GM19025 (cell line): ENCODE results near the gene MVD.
"Not testable (repeated sequence)": the region's sequence is repeated elsewhere in the genome, so short reads cannot be mapped to it uniquely, and the experiment has no call there.

ENCODE experiments used
- ATAC-seq: cut with Tn5 transposase; IDR thresholded peaks from one replicate; pipeline ENCODE4 v1.9.1; 2021; ENCODE audit warnings: mild to moderate bottlenecking, low read depth, moderate library complexity; ENCODE audit not compliant: unreplicated experiment

Gene MVD

DNA sequence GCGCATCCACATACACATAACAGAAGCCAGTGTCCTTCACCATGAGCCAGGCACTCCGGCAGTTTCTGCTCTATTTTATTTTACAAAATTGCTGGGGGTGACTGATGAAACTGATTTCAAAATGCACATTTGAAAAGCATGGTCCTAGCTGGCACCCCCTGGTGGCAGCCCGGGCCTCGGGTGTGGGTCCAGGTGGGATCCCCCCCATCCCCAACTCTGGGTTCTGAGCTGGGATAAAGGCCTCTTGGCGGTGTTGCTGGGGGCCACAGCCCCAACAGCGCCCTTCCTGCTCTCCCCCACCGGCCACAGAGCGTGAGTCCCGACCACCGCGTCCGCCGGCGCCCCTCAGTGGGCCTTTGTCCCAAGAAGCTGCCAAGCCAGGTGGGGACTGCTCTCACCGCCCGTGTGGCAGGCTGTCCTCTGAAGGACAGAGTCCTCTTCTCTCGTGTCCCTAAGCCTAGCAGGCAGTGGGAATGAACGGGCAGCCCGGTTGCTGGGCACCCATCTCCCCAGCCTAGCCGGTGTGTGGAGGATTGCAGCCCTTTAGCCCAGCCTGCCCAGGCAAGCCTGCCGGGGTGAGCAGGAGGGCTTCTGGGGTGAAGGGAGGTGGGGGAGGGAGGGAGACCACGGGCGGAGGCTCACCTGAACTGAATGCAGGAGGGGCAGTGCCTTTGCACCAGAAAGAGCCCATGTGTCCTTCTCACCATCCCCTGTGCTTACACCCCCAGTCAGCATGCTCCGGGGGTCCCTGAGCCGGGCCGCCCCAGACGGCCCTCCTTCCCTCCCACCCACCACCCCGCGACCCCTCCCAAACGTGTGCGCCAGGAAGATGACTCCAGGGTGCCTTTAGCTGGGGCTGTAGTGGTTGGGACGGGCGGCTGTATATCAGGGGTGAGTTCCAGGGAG lies 22.5 kb upstream of the MVD start:
- no peak for ATAC-seq

DNA sequence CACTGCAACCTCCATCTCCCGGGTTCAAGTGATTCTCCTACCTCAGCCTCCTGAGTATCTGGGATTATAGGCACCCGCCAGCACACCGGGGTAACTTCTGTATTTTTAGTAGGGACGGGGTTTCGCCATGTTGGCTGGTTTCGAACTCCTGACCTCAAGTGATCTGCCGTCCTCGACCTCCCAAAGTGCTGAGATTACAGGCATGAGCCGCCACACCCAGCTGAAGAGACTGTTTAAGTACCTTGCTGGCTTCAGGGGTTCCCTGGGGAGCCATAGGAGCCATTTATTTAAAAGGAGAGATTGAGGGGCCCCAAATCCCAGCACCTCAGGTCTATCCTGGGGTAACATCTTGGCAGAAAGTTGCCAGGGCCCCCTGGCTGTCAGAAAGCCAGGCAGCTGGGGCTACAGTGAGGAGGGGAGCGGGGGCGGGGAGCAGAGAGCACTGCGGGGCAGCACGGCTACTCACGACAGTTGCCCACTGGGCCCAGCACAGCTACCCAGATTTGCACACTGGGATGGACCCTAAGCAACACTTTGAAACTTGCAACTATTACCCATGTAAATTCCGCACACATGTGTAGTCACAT lies 21.8 kb upstream of the MVD start:
- no peak for ATAC-seq

DNA sequence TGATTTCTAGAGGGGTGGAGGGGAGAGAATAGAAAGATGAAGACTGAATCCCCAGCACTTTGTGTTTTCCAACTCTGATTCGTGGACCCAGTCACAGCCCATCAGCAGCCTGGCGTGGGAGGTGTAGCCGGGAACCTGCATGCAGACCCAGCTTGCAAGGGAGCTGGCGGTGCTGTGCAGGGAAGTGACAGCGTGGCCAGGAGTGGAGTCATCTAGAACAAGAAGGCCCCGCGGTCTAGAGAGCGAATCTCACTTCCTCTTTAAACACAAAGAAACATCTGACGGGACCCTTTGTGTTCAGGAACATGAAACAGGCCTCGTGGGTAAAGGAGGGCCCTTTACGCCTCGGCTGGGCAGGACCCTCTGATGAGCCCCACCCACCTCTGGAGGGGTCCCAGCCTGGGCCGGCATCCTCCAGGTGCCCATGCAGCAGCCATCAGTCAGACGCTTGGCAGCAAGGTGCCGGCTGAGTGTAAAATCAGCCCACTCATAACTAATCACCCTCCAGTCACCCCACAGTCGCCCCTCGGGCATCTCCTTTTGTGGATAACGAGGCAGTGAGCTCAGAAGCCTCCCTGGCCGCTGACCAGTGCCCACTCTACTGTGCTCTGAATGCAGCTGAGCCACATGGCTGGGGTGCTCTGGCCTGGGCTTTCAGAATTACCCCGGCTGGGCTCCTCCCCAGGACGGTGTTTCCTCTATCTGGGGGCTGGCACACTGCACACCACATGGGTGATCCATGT lies 19.0 kb upstream of the MVD start:
- peak; percentile 52 for ATAC-seq

- ATAC-seq, result peak; percentile 3
Measured at GRCh38 chr16:88681084-88681680, 18.3 kb upstream of the MVD start.

DNA sequence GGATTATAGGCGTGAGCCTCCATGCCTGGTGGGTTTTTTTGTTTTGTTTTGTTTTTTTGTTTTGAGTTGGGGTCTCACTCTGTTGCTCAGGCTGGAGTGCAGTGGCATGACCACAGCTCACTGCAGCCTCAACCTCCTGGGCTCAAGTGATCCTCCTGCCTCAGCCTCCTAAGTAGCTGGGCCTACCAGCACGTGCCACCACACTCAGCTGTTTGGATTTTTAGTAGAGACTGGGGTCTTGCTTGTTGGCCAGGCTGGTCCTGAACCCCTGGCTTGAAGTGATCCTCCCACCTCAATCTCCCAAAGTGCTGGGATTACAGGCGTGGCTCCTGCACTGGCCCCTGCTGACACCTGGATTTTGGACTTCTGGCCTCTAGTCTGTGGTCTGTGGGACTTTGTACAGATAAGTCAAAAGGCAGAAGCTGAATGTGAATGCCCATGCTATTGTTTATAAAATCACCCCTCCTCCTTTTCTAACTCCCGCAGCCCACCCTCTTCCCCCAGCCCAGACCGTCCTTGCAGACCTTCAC lies 17.7 kb upstream of the MVD start:
- no peak for ATAC-seq

DNA sequence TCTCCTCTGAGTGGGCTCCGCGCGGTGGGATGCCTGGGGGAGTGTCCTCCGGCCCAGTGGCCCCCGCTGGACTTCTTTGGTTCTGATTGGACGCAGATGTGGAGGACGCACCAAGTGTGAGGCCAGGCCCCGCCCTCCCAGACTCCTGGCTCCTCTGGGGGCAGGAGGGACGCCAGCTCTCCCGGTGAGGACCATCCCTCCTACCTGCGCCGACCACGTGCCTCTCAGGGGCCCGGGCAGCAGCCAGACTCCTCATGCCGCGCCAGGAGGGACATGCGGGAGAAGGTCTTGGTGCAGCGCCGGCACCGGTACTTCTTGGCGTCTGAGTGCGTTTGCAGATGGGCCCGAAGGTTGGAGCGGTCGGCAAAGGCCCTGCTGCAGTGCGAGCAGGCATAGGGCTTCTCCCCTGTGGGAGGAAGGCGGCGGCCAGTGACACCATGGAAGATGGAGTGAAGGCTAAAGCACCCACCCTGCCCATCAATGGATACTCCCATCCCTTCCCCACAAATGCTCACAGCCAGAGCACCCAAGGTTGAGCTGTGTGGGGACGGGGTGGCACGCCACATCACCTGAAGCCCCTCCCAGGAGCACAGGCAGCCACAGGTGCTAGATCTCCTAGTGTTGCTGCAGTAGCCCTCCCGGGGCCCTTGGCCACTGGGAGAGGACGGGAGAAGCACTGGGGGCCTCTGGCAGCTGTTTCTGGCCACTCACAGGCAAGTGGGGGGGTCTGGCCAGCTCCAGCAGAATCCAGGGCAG lies 15.5 kb upstream of the MVD start:
- no peak for ATAC-seq

DNA sequence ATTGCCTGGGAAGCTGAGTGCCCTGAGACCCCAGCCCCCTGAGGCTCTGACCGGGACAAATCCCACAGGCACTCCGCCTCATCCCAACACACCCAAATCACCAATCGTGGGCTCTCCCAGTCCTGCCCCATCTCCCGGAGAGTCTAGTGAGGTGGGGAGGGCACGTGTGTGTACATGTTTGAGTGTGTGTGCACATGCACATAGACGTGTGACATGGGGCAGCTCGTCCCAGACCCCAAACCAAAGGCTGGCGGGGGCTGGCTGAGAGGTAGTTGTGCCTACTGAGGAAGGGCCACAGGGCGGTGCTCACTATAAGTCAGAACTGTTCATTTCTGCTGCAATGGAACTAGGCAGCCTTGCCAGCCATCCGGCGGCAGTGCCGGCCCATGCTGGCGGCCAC lies 14.8 kb upstream of the MVD start:
- no peak for ATAC-seq

DNA sequence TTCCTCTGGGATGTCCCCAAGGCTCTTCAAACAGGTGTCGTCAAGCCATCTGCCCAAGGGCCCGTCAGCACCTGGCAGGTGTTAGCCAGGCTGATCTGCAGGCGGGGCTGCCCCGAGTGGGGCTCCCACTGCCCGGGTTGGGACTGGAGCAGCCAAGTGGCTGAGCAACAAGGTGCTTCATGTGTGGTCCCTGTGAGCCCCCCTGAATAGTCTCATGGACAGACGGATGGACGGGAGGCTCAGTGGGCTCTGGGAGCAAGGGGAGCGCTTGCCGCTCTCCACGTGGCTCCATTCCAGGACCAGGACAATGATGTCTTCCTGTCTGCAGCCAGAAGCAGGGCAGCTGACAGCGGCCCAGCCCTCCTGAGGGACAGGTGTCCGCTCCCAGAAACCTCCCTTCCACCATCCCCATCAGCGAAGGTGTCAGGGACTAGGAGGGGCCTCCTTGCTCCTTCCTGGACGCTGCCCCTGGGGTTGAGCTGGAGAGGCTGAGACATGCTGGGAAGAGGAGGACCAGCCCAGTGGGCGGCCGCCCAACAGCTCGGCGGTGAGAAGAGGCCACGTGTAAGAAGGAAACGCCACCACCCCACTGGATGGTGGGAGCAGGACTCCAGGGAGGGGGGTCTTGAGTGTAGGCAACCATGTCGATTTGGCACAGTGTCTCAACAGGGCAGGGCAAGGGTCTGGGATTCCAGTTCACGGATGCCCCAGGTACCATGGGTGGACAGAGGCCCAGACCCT lies 13.8 kb upstream of the MVD start:
- ATAC-seq, result no peak

- ATAC-seq, result no peak
Measured at GRCh38 chr16:88673716-88674379, 11.0 kb upstream of the MVD start.

DNA sequence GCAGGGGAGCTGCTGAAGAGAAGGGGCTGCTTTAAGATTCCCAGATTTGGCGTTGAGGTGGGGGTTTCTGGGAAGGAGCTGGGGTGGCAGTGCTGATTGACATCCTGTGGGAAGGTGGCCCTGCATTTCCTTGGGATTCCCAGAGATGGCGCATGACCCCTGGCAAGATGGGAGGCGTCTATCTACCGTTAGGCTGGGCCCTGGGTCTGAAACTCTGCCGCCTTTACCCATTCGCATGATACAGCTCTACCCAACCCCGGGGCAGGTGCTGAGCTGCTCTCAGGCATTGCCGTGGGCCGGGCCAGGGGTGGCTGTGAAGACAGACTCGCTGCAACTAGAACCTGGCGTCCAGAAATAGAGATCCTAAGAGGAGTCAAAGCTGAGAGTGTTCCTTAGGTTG lies 9.9 kb upstream of the MVD start:
- no peak for ATAC-seq

- no peak for ATAC-seq
Measured at GRCh38 chr16:88671806-88672205, 8.9 kb upstream of the MVD start.

DNA sequence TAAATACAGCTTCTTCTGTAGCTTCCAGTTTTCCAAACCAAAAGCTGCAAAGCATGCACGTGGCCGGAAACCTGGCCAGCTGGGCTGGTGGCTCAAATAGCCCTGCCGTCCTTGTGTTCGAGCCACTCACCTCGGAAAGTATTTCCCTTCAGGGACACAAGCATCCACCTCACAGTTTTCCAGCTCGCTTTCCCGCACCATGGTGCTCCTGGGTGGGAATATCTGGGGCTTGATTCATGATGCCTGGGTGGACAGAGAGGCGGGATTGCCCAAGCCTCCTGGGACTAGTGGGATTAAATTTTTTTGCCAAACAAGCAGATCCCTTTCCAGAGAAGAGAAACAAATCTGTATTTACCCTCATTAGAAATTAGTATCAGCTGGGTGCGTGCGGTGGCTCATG lies 7.1 kb upstream of the MVD start:
- ATAC-seq, result no peak

DNA sequence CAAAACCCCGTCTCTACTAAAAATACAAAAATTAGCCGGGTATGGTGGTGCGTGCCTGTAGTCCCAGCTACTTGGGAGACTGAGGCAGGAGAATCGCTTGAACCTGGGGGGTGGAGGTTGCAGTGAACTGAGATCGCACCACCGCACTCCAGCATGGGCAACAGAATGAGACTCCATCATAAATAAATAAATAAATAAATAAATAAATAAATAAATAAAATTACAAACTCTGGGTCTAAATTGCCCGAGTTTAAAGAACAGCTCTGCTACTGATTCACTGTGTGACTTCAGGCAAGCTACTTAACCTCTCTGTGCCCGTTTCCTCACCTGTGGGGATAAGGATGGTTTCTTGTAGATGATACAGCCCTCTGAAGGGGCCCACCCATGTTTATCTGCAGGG lies 6.6 kb upstream of the MVD start:
- not testable (repeated sequence) for ATAC-seq

- ATAC-seq, result no peak
Measured at GRCh38 chr16:88667461-88667860, 4.6 kb upstream of the MVD start.

- no peak for ATAC-seq
Measured at GRCh38 chr16:88665570-88665969, 2.7 kb upstream of the MVD start.

- no peak for ATAC-seq
Measured at GRCh38 chr16:88665148-88665547, 2.3 kb upstream of the MVD start.

DNA sequence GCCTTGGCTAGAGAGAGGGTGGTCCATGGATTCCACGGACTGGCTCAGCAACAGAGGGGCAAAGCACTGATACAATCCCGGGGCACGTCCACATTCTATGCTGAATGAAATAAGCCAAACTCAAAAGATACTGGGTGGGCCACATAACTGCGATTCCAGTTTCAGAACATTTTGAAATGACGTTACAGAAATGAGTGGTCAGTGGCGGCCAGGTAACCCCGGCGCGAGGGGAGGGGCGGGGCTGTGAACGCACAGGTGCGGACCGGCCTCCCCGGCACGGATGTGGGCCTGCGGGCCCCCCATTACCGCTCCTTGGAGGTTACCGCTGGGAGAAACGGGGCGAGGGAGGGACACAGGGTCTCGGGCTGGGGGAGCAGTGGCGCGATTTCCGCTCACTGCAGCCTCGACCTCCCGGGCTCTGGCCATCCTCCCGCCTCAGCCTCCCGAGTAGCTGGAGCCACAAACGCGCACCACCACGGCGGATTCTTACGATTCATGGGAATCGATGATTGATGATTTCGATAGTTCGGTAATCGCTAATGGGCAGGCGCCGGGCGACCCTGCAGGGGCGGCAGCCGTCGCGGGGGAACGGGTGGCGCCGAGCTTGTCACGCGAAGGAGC lies 559 bp downstream of the MVD start:
- peak; percentile 0 for ATAC-seq

GRCh38 chr16:88661468-88661867 lies 1.4 kb downstream of the MVD start:
- no peak for ATAC-seq
